K562 (cell line): ENCODE data around the gene SOWAHA. TPM values are rescaled to one million over a fixed set of nuclear protein-coding genes. Genes with fewer than 3 reads are reported as not detected.

Experiments used
- ATAC-seq: fragments of 200-7000 bp; cut with Tn5 transposase; 3 replicates; pipeline ENCODE4 v1.9.1; 2020; ENCODE audit warnings: moderate library complexity
- BruUV-seq: library from RNA; stranded (reverse); fragments of 400-500 nt; replicated peaks from 2 replicates; lab custom pipeline; 2021; lab: Mats Ljungman, UMichigan
- CTCF ChIA-PET: fragments of 300-600 bp; formaldehyde crosslinking; extraction: SDS; loops from one replicate; lab custom pipeline; 2021; ENCODE audit warnings: low intra/inter-chr PET ratio; lab: Yijun Ruan, JAX
- POLR2A ChIA-PET: fragments of 300-600, 350-650 bp; sonication (Branson Sonifier 250); formaldehyde crosslinking; extraction: SDS; loops from one replicate; lab custom pipeline; 2021; ENCODE audit warnings: antibody characterized with exemption, inconsistent platforms; lab: Yijun Ruan, JAX
- DNase-seq, 4 experiments: peaks; one replicate each; pipeline versions ENCODE4 v3.0.0 to v3.0.0-alpha.2; 2011 to 2018; ENCODE audit warnings: low spot score in 3 of 4, mixed read lengths in 3 of 4; ENCODE audit errors: extremely low read depth in 1 of 4
- FAIRE-seq: peaks from 2 replicates; lab custom pipeline; 2011; peaks lifted over from hg19 to GRCh38; lab: Jason Lieb, UNC
- H2AFZ ChIP-seq: 2 replicates; pipeline ENCODE4 v1.6.0; 2011; ENCODE audit warnings: low read depth, low read length, control low read depth, inconsistent platforms
- H3K27ac ChIP-seq: fragments of 200-600 bp; 3 replicates; pipeline ENCODE4 v1.8.0; 2011; ENCODE audit warnings: low read depth, mild to moderate bottlenecking, control low read depth, inconsistent platforms, low read length, moderate library complexity, mixed read lengths; ENCODE audit errors: extremely low read depth
- H3K27me3 ChIP-seq, 2 experiments: fragments of 300-600 bp in 1 of 2; 2 replicates in 1 of 2; 3 replicates in 1 of 2; pipeline versions ENCODE4 v1.6.0 to v1.8.0; 2011; ENCODE audit warnings: inconsistent platforms in 2 of 2, low read length in 2 of 2, mild to moderate bottlenecking in 1 of 2, mixed read lengths in 1 of 2, moderate library complexity in 1 of 2; ENCODE audit not compliant: control insufficient read depth in 2 of 2, insufficient read depth in 2 of 2
- H3K36me3 ChIP-seq: fragments of 300-600 bp; 3 replicates; pipeline ENCODE4 v1.8.0; 2011; ENCODE audit warnings: mild to moderate bottlenecking, low read length, inconsistent platforms; ENCODE audit not compliant: control insufficient read depth, insufficient read depth
- H3K4me1 ChIP-seq, 2 experiments: fragments of 200-600 bp in 1 of 2; replicated peaks in 1 of 2; 2 replicates in 1 of 2; 3 replicates in 1 of 2; pipeline versions ENCODE4 v1.5.1 to v1.8.0; 2011; ENCODE audit warnings: inconsistent platforms in 2 of 2, low read length in 2 of 2, mild to moderate bottlenecking in 1 of 2, mixed read lengths in 1 of 2, moderate library complexity in 1 of 2; ENCODE audit not compliant: control insufficient read depth in 2 of 2, insufficient read depth in 2 of 2
- H3K4me2 ChIP-seq: 2 replicates; pipeline ENCODE4 v1.6.1; 2011; ENCODE audit warnings: low read length, control low read depth, inconsistent platforms, mixed read lengths; ENCODE audit not compliant: insufficient read depth
- H3K4me3 ChIP-seq: fragments of 200-600 bp; sonication (generic), shearing (Covaris generic); 2 replicates; pipeline ENCODE4 v1.5.1; 2016; ENCODE audit warnings: control low read depth, inconsistent platforms
- H3K79me2 ChIP-seq: fragments of 200-600 bp; 3 replicates; pipeline ENCODE4 v1.8.0; 2011; ENCODE audit warnings: low read length, inconsistent platforms; ENCODE audit not compliant: control insufficient read depth, insufficient read depth
- H3K9ac ChIP-seq, 2 experiments: 2 replicates each; pipeline versions ENCODE4 v1.6.0 to v1.6.1; 2011; ENCODE audit warnings: low read depth in 2 of 2, low read length in 2 of 2, control low read depth in 1 of 2, inconsistent platforms in 1 of 2, mild to moderate bottlenecking in 1 of 2, mixed read lengths in 1 of 2; ENCODE audit not compliant: insufficient read depth in 1 of 2
- H3K9me1 ChIP-seq: one replicate; pipeline ENCODE4 v1.6.0; 2011; ENCODE audit warnings: inconsistent platforms, mild to moderate bottlenecking, low read length, moderate library complexity; ENCODE audit not compliant: control insufficient read depth, insufficient read depth
- H3K9me3 ChIP-seq: replicated peaks from 2 replicates; pipeline ENCODE4 v1.5.1; 2011; ENCODE audit warnings: low read depth, low read length, inconsistent platforms; ENCODE audit not compliant: control insufficient read depth, insufficient read depth
- H4K20me1 ChIP-seq: replicated peaks from 2 replicates; pipeline ENCODE4 v1.6.1; 2011; ENCODE audit warnings: low read length, inconsistent platforms, mixed read lengths; ENCODE audit not compliant: control insufficient read depth, insufficient read depth
- STAT5A ChIP-seq: IDR thresholded peaks from 2 replicates; pipeline ENCODE4 v1.6.1; 2012; ENCODE audit warnings: low read length, inconsistent platforms, borderline replicate concordance
- ZNF583 ChIP-seq: fragments of 250-450 bp; sonication (Bioruptor Pico); IDR thresholded peaks from 2 replicates; pipeline ENCODE4 v1.4.0; 2020
- WGBS: fragments of 100-300 bp; shearing (Covaris generic); methylation state at CpG from one replicate; pipeline ENCODE4 v1.1.6; 2016; ENCODE audit warnings: low coverage, mixed read lengths; ENCODE audit not compliant: insufficient coverage; ENCODE audit errors: missing lambda C conversion rate; 5-methylcytosine and 5-hydroxymethylcytosine counted together
- in situ Hi-C: fragments of 300-500 bp; cut with MboI; formaldehyde crosslinking; loops from 4 replicates; pipeline ENCODE4 v1.15.0; 2018; ENCODE audit warnings: inconsistent platforms, mixed read lengths
- intact Hi-C: fragments of 100-400 bp; cut with micrococcal nuclease; formaldehyde crosslinking; loops from 2 replicates; pipeline ENCODE4 v1.14.2; 2022
- polyA plus RNA-seq, 8 experiments: library from polyadenylated mRNA; depleted of rRNA in 4 of 8; stranded (reverse) in 5 of 8; unstranded in 3 of 8; fragments of >200 nt; fragmentation: Nextera tagmentation in 2 of 8; fragmentation: Illumina TruSeq in 1 of 8; extraction: Ambion mirVana in 2 of 8; extraction: Trizol in 1 of 8; gene quantifications; 2 replicates each; pipeline versions ENCODE4 v1.2.1 to v1.2.3, GENCODE V29; 2011 to 2014; ENCODE audit warnings: inconsistent platforms in 1 of 8, missing spikeins in 1 of 8
- total RNA-seq, 7 experiments: library from RNA; depleted of rRNA in 6 of 7; stranded (reverse); fragments of >200 nt in 6 of 7; fragmentation: Illumina TruSeq in 2 of 7; extraction: Trizol in 2 of 7; gene quantifications; 2 replicates each; pipeline versions ENCODE4 v1.2.1 to v1.2.3, GENCODE V29; 2011 to 2021; ENCODE audit warnings: low replicate concordance in 1 of 7
- TF ChIP-seq, protein P1 (sequence below): sonication (generic); formaldehyde crosslinking; IDR thresholded peaks from 2 replicates; pipeline ENCODE4 v1.9.0; 2022; ENCODE audit warnings: mild to moderate bottlenecking, missing genetic modification reagents

SOWAHA gene
- total and polyA plus RNA-seq, 9 of the 15 experiments (the other 6 are each of a cell fraction or from before 2014, with no cell fraction given): not detected

GRCh38 chr5:132768485-132768868 is 44.6 kb upstream of the SOWAHA start:
- H3K9me3 ChIP-seq: no peaks in the 10 kb centered on the region
- no peak for FAIRE-seq
- peaks cover 70% of the 10 kb centered on the region for H3K79me2 ChIP-seq
- ChIA-PET POLR2A (interaction anchor here (1.8 to 3.5 kb wide), 2 partner anchors 9 to 12 kb away, joined by 8 to 22 read pairs; no protein-coding TSS in a partner anchor), CTCF (no interaction called here)
- in situ Hi-C loops: no loop called here
- peaks cover 79% of the 10 kb centered on the region; the same call in 2 of the 3 replicates for H3K36me3 ChIP-seq
- no peaks in the 10 kb centered on the region for H3K9me1 ChIP-seq
- no peak for DNase-seq
- ATAC-seq: no peak
- no peak overlapping the region for H3K27ac ChIP-seq
- no peak for TF ChIP-seq STAT5A
- TF ChIP-seq, protein P1, sequence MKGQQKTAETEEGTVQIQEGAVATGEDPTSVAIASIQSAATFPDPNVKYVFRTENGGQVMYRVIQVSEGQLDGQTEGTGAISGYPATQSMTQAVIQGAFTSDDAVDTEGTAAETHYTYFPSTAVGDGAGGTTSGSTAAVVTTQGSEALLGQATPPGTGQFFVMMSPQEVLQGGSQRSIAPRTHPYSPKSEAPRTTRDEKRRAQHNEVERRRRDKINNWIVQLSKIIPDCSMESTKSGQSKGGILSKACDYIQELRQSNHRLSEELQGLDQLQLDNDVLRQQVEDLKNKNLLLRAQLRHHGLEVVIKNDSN (CRISPR knock-in tag): 0 out of 2 replicates have a peak, but pooled peaks have one; percentile 7
- no peaks in the 10 kb centered on the region for H3K27me3 ChIP-seq
- H3K4me3 ChIP-seq: no peak overlapping the region
- peak overlapping the region in 1 of 2 experiments; percentile 41; a peak in 2 of 4 replicates for H3K9ac ChIP-seq
- H4K20me1 ChIP-seq: peaks cover 18% of the 10 kb centered on the region
- H3K4me2 ChIP-seq: no peak overlapping the region
- intact Hi-C loops: no loop called here
- peaks cover 12 to 25% of the 10 kb centered on the region in 2 experiments; a peak in 4 of 5 replicates for H3K4me1 ChIP-seq
- no peak overlapping the region for H2AFZ ChIP-seq
- no TSS peak for BruUV-seq
- WGBS: 98% methylated on average over 3 of the region's 3 CpGs

- DNase-seq (no peak), ATAC-seq (no peak), FAIRE-seq (no peak)
- Histone ChIP-seq H3K36me3 (peaks cover 69% of the 10 kb centered on the region; the same call in 2 of the 3 replicates), H3K79me2 (peaks cover 91% of the 10 kb centered on the region), H3K9me1 (no peaks in the 10 kb centered on the region), H3K4me3 (no peak overlapping the region), H3K4me2 (no peak overlapping the region), H3K4me1 (peaks cover 33 to 42% of the 10 kb centered on the region in 2 experiments), H2AFZ (no peak overlapping the region), H3K27ac (no peak overlapping the region), H4K20me1 (peaks cover 18% of the 10 kb centered on the region), H3K9me3 (no peaks in the 10 kb centered on the region), H3K9ac (peak overlapping the region in 1 of 2 experiments; percentile 80; a peak in 2 of 4 replicates), H3K27me3 (no peaks in the 10 kb centered on the region)
- no peak for TF ChIP-seq ZNF583 (CRISPR knock-in tag)
- no TSS peak for BruUV-seq
- POLR2A ChIA-PET: interaction anchor here (0.6 to 1.8 kb wide), 8 partner anchors 7 to 244 kb away, joined by 3 to 9 read pairs (median 5); partner anchors contain the start of gene SHROOM1
- in situ Hi-C loops (no loop called here), intact Hi-C loops (no loop called here)
- WGBS: 92% methylated on average over 8 of the region's 8 CpGs
- CTCF ChIA-PET: no interaction called here
These were observed 42.5 kb upstream of the SOWAHA start for GRCh38 chr5:132770476-132771159.
